GM19023 (cell line): ENCODE data around the gene C6orf89.
"Not testable (repeated sequence)": the region's sequence is repeated elsewhere in the genome, so short reads cannot be mapped to it uniquely, and the experiment has no call there.

Experiments
- ATAC-seq: cut with Tn5 transposase; IDR thresholded peaks from one replicate; pipeline ENCODE4 v1.9.1; 2021; ENCODE audit warnings: mild to moderate bottlenecking, moderate library complexity; ENCODE audit not compliant: unreplicated experiment

The C6orf89 gene

DNA sequence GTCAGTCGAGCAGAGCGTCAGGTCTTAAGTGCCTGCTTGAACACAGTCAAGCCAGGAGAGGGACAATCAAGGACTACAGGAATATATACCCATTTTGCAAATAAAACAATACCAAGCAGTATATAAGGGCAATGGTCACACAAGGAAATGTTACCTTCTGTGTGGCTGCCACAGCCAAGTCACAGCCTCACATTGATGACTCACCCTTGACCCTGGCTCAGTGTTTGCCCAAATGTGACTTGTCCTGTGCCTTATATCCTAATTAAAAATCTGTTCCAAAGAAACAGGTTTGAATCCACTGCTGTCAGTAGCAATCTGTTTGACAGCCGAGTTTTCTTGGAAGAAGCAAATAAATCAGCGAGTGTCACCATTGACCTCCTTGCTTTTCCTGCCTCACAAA lies 34.3 kb downstream of the C6orf89 start:
- no peak for ATAC-seq

DNA sequence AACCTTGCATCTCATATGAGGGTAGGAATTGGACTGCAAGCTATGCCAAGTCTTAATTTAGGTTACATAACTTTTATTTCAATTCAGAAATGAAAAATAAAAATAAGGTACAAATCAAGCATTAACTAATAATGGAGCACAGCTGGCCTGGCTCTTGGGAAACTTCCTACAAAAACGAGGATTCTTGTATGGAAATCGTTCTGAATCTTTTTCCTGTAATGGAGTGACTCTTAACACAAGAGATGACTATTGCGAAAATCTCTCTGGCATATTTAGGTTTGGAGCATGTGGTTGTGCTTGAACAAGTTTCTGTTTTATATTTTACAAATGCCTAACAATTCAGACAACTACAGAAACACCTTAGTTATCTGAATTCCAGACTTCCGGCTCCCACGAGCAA lies 34.8 kb downstream of the C6orf89 start:
- no peak for ATAC-seq

DNA sequence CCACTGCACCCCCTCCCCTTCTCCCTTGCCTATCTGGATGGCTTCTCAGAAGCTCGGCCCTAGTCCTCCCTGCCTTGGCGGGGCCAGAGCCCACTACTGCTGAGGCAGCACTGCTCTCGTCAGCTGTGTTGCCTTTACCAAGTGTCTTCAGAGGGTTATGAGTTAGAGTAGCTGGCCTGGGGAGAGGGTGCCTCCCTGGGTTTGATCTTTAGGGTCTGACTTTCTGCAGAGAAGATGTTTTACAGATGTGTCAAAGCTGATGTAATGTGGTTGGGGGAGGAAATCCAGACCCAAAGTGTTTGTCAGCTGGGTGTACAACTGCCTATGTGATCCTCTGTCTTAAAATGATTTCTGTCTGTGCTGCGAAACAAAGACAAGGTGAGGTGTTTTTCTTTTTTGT lies 38.4 kb downstream of the C6orf89 start:
- ATAC-seq, result no peak

GRCh38 chr6:36924778-36925374 lies 39.1 kb downstream of the C6orf89 start:
- no peak for ATAC-seq

DNA sequence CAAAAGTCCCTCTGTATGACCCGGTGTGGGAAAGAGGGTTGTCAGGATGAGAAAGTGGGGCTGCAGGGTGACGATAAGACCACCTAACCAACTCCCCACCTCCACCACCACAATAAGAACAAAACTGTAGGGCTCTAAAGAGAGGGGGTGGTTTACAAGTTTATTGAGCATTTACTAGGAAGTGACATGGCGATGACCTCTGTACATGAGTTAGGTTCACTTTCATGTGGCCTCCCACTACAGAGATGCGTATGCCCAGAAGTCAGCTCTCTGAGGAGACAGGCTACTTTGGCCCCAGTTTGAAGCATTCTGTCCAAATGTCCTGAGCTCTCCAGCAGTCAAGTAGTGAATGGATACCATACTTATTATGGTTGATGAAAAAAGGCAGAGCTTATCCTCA lies 40.1 kb downstream of the C6orf89 start:
- no peak for ATAC-seq

- ATAC-seq, result no peak
These were observed 41.2 kb downstream of the C6orf89 start for GRCh38 chr6:36926708-36927513.

GRCh38 chr6:36927691-36928546 lies 42.2 kb downstream of the C6orf89 start:
- ATAC-seq, result no peak

DNA sequence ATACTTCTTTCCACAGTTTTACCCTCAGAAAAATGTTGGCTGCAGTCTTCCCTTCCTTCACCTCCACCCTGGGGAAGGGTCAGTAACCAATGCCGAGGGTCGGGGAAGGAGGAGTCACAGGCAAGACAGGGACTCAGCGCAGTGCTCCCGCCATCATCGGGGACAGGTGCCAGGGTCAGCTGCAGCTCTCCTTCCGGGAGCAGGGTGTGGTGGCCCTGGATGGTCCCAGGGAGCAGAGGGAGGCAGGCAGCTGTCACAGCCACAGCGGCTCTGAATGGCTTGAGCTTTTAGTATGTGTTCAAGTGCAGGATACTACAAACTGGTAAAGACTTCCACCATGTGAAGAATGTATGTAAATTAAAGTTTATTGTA lies 42.8 kb downstream of the C6orf89 start:
- ATAC-seq, result no peak

DNA sequence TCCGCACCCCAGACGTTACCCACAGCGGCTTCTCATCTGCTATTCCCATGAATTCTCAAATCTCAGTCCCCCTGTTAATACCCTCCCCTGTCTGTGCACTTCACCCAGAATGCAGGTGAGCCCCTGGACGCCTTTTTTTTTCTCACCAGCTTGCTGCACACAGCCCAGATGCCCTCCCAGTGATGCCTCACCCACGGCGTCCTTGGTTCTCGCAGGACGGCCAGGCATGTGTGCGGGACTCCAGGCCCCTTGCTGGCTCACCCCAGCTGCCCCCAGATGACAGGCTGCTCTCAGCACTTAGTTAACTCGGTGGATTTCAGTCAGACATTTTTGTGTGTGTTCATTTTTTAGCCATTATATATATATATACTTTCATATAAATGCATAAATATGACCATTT lies 43.4 kb downstream of the C6orf89 start:
- ATAC-seq, result no peak

GRCh38 chr6:36929607-36930006 lies 43.9 kb downstream of the C6orf89 start:
- ATAC-seq, result no peak

DNA sequence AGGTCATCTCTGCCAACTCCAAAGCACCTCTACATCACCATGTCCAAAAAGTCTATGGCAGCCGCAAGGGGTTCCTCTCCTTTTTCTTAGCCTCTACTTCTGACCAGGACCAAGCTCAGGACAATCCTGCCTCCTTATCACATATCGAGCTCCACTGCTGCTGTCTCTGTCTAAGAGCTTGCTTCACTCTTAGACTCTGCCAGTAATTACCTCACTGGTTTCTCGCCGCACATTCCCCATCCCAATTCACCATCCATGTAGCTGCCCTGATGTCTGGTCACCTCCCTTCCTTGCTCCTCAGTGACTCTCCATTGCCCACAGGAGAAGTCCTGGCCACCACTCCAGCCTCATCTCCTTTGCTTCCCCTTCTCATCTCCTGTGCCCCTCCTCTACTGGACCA lies 44.7 kb downstream of the C6orf89 start:
- no peak for ATAC-seq

DNA sequence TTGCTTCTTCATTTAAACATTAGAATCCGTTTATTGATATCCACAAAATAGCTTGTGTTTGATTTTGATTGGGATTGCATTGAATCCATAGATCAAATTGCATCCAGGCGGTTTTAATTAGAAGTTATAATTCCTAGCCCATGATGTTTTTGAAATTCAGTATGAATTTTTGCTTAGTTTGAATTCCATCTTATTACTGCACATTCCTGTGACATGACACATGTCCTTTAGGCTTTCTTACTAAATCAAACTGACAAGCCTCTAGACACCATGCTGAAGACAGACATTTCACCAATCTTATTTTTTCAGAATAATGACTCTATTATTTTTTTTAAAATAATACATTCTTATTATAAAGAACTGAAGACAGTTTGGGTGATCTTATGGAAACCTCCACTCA lies 47.4 kb downstream of the C6orf89 start:
- ATAC-seq, result no peak

- ATAC-seq, result no peak
These were observed 47.8 kb downstream of the C6orf89 start for GRCh38 chr6:36933519-36933918.

DNA sequence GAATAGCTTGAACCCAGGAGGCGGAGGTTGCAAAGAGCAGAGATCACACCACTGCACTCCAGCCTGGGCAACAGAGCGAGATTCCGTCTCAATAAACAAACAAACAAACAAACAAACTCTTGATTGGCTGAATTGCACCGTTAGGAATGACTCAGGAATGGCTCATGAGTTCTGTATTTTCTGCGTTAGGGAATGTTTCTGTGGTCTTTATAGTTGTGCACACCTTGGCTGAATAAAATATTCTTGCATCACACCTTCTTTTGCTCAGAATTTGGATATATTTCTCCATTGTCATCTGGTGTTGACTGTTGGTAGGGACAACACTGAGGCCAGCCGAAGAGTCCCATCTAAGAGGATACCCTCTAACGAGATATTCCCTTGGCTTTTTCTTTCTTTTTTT lies 49.1 kb downstream of the C6orf89 start:
- no peak for ATAC-seq

GRCh38 chr6:36936824-36937223 lies 51.1 kb downstream of the C6orf89 start:
- no peak for ATAC-seq

- ATAC-seq, result no peak
These were observed 52.1 kb downstream of the C6orf89 start for GRCh38 chr6:36937896-36938295.

DNA sequence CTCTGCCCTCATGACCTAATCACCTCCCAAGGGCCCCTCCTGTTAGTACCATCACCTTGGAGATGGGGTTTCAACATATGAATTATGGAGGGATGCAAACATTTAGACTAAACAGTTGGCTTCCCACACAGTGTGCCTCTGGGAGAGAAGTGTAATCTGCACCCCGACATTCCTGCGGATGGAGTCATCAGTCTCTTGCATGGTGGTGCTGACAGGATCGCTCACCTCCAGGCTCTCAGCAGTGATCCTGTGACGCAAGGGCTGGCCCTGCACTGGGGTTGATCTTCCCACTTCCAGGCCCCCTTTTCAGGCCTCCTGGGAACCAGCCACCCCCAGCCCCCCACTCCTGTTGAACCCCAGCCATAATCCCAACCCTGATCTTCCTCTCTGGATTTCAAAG lies 52.8 kb downstream of the C6orf89 start:
- no peak for ATAC-seq

- not testable (repeated sequence) for ATAC-seq
These were observed 53.3 kb downstream of the C6orf89 start for GRCh38 chr6:36939005-36939404.

GRCh38 chr6:36940027-36940426 lies 54.3 kb downstream of the C6orf89 start:
- ATAC-seq, result no peak

GRCh38 chr6:36941561-36941960 lies 55.8 kb downstream of the C6orf89 start:
- not testable (repeated sequence) for ATAC-seq

DNA sequence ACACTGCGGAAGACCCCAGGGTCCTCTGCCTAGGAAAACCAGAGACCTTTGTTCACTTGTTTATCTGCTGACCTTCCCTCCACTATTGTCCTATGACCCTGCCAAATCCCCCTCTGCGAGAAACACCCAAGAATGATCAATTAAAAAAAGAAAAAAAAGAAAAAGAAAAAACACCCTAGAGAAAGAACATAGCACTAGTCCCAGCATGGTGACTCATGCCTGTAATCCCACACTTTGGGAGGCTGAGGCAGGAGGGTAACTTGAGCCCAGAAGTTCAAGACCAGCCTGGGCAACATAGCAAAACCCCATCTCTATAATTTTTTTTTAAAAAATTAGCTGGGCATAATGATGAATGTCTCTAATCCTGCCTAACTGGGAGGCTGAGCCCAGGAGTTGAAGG lies 56.6 kb downstream of the C6orf89 start:
- not testable (repeated sequence) for ATAC-seq

DNA sequence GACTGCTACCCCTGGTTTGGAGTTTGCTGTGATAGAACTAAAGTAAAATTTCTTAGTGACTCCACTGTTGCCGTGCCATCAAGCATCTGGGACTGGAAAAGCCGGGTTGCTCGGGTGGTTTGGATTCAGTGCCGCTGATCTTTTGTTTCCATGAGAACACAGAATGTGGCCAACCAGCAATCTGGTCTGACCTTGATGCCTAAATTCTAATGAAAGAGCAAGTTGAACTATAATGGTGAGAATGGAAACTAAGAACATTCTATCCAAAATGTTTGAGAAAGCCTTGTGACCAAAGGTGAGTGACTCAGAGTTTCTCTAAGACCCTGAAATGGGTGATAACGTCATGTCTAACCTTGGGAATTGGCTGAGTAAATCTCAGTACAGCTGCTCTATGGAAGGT lies 58.9 kb downstream of the C6orf89 start:
- no peak for ATAC-seq
